Erythroblast (primary cell): ENCODE results near the gene HTR3E.

Experiments
- GATA1 ChIP-seq: IDR thresholded peaks from 2 replicates; pipeline ENCODE4 v1.6.1; 2011; ENCODE audit warnings: low read depth, mild to moderate bottlenecking, control low read depth, low read length, moderate library complexity
- POLR2A ChIP-seq: IDR thresholded peaks from 2 replicates; pipeline ENCODE4 v1.6.1; 2011; ENCODE audit warnings: mild to moderate bottlenecking, low read length

- TF ChIP-seq POLR2A: no peak
- TF ChIP-seq GATA1: no peak
Observed at GRCh38 chr3:184154885-184155643, 58.2 kb downstream of the HTR3E start, which contains the start of gene DVL3.
